Effector memory CD4-positive, alpha-beta T cell (primary cell): ENCODE measurements around the gene GABRA6.

Experiments used
- DNase-seq, 3 donors: peaks; one replicate each; pipeline ENCODE4 v3.0.0-alpha.2; 2020
- H3K27ac ChIP-seq: 2 replicates; pipeline ENCODE4 v1.7.0; 2013; ENCODE audit warnings: mild to moderate bottlenecking, low read length, moderate library complexity; ENCODE audit not compliant: insufficient read depth, poor library complexity, severe bottlenecking
- H3K27me3 ChIP-seq: replicated peaks from 2 replicates; pipeline ENCODE4 v1.7.0; 2013; ENCODE audit warnings: mild to moderate bottlenecking, low read length; ENCODE audit not compliant: insufficient read depth, control insufficient read depth, poor library complexity, severe bottlenecking
- H3K36me3 ChIP-seq: 2 replicates; pipeline ENCODE4 v1.7.0; 2013; ENCODE audit warnings: mild to moderate bottlenecking, low read length, moderate library complexity; ENCODE audit not compliant: control insufficient read depth, insufficient read depth
- H3K4me1 ChIP-seq: 2 replicates; pipeline ENCODE4 v1.7.0; 2013; ENCODE audit warnings: low read length, mild to moderate bottlenecking; ENCODE audit not compliant: control insufficient read depth, insufficient read depth, poor library complexity, severe bottlenecking
- H3K4me3 ChIP-seq: 2 replicates; pipeline ENCODE4 v1.7.0; 2013; ENCODE audit warnings: low read length, low read depth, mild to moderate bottlenecking; ENCODE audit not compliant: insufficient read depth, poor library complexity, severe bottlenecking
- H3K9me3 ChIP-seq: 2 replicates; pipeline ENCODE4 v1.7.0; 2013; ENCODE audit warnings: mild to moderate bottlenecking, low read length, moderate library complexity; ENCODE audit not compliant: control insufficient read depth

GABRA6 gene

DNA sequence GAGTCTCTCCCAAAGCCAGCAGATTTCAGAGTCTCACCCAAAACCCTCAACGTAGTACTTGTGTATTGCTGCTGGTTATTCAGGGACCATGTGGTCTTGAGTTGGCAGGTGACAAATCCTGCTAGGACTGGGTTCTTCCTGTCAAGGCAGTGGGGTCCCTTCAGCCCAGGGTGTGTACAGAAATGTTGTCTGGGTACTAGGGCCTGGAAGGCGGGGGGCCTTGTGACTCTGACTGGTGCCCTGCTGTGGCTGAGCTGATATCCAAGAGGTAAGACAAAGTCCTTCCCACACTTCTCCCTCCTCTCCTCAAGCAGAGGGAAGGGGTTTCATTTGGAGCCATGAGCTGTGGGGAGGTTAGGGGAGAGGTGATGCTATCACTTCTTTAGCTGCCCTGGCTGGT is 58.8 kb downstream of the GABRA6 start:
- Histone ChIP-seq H3K9me3 (no peaks in the 10 kb centered on the region), H3K27ac (no peak overlapping the region), H3K27me3 (no peaks in the 10 kb centered on the region), H3K4me3 (no peak overlapping the region), H3K36me3 (no peaks in the 10 kb centered on the region), H3K4me1 (no peaks in the 10 kb centered on the region)
- no peak for DNase-seq

DNA sequence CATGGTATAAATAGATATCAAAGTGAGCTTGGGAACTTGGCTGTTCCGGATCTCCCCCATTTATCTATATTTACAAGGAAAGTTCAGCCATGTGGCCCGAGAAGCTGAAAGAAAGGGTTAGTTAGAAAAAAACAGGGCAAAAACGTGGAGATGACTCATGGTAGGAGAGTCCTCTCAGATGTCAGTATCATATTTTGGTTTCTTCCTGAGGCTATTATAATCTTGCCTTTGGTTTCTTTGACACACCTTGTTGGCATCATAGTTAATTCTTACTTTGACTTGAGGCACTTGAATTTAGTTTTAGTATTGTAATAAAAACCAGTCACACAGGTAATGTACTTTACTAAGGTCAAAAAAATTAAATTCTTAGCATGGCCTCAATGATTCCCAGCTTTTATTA is 59.9 kb downstream of the GABRA6 start:
- Histone ChIP-seq H3K4me1 (no peaks in the 10 kb centered on the region), H3K36me3 (no peaks in the 10 kb centered on the region), H3K27me3 (no peaks in the 10 kb centered on the region), H3K27ac (no peak overlapping the region), H3K9me3 (no peaks in the 10 kb centered on the region), H3K4me3 (no peak overlapping the region)
- no peak for DNase-seq

DNA sequence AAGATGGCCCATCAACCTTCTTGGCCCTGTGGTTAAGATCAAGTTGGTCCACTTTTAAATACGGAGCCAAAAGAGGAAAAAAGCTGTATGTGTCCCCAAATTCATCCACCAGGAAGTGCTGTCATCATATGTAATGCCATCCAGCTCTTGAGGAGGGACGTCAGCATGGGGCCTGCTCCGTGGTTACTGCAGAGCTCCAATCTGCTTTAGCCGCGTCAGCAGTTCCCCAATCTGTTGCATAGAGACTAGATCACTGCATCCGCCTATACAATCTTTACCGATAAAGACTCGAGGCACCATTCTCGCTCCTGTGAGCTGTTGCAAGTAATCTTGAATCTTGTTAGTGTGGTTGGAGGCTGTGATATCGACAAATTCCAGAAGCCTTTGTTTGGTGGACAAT is 65.7 kb downstream of the GABRA6 start:
- DNase-seq: no peak
- H3K27ac ChIP-seq: no peak overlapping the region
- no peaks in the 10 kb centered on the region for H3K36me3 ChIP-seq
- no peaks in the 10 kb centered on the region for H3K4me1 ChIP-seq
- no peaks in the 10 kb centered on the region for H3K27me3 ChIP-seq
- H3K4me3 ChIP-seq: no peak overlapping the region
- H3K9me3 ChIP-seq: no peaks in the 10 kb centered on the region
